ENCODE measurements around the gene B3GNT7. TPM values are rescaled to one million over a fixed set of nuclear protein-coding genes. Genes with fewer than 3 reads are reported as not detected.
A peak's percentile ranks its signal among the peaks of the same experiment; 100 is the strongest.

B3GNT7 gene, protein sequence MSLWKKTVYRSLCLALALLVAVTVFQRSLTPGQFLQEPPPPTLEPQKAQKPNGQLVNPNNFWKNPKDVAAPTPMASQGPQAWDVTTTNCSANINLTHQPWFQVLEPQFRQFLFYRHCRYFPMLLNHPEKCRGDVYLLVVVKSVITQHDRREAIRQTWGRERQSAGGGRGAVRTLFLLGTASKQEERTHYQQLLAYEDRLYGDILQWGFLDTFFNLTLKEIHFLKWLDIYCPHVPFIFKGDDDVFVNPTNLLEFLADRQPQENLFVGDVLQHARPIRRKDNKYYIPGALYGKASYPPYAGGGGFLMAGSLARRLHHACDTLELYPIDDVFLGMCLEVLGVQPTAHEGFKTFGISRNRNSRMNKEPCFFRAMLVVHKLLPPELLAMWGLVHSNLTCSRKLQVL
- total RNA-seq = 1 to 10 TPM; 3.0 to 5.7 (median 3.6) TPM

DNA sequence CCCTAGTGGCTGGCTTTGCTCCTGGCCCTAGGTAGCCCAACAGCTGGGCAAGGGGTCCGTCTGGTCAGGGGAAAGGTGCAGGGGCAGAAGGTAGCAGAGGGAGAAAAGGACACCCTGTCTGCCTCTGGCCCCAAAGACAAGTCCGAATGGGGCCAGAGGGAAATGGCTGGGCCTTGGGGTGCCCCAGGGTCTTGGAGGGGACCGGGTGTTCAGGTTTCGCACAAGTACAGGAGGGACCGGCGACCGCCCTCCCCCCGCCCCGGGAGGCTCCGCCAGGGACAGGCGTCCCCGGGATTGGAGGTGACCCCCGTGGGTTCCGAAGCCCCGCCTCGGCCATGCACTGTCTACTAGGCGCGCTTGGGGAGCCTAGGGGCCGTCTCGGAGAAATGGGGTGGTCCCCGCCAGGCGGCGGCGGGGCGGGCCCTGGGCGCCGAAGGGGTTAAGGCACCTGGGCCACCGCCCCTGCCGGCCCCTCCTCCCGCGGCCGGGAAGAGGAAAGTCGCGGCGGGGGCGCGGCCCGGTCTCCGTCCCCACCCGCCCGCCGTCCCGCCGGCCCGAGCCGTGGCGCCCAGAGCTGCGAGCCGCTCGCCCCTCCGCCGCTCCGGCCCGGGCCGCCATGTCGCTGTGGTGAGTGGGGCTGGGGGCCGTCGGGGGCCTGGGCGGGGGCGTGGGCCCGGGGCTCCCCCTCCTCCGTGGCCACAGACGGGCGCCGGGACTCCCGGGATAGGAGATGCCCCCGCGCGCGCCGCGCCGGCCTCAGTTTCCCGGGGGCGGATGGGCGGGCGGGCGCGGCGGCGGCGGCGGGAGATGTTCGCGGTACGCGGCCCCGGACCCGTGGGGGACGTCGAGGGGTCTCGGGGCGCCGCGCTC lies at the start of gene B3GNT7:
B3GNT7 (plus strand) TSS at position 523 of the 870 bp plus-strand sequence; CDS start at position 617, 94 bp downstream.
- peak; percentile 8 for ATAC-seq
- Histone ChIP-seq H3K4me3 (peak within 1 kb of the TSS; percentile 6 to 57), H3K9me3 (no peaks in the 10 kb centered on the region), H3K27ac (peak within 1 kb of the TSS in 1 of 4 donors; percentile 59), H3K4me1 (peaks cover 0 to 35% (median 3%) of the 10 kb centered on the region in 3 donors), H3K27me3 (peaks cover 49% of the 10 kb centered on the region), H3K36me3 (no peaks in the 10 kb centered on the region)
- TF ChIP-seq, protein P1, sequence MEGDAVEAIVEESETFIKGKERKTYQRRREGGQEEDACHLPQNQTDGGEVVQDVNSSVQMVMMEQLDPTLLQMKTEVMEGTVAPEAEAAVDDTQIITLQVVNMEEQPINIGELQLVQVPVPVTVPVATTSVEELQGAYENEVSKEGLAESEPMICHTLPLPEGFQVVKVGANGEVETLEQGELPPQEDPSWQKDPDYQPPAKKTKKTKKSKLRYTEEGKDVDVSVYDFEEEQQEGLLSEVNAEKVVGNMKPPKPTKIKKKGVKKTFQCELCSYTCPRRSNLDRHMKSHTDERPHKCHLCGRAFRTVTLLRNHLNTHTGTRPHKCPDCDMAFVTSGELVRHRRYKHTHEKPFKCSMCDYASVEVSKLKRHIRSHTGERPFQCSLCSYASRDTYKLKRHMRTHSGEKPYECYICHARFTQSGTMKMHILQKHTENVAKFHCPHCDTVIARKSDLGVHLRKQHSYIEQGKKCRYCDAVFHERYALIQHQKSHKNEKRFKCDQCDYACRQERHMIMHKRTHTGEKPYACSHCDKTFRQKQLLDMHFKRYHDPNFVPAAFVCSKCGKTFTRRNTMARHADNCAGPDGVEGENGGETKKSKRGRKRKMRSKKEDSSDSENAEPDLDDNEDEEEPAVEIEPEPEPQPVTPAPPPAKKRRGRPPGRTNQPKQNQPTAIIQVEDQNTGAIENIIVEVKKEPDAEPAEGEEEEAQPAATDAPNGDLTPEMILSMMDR (IDR thresholded peaks at IDR 0.05) = no peak
- no peak for TF ChIP-seq POLR2A (IDR thresholded peaks at IDR 0.05)
- TF ChIP-seq POLR2AphosphoS5 (IDR thresholded peaks at IDR 0.05) = no peak
- TF ChIP-seq EP300 (IDR thresholded peaks at IDR 0.05) = no peak
- WGBS, 2 donors (ENCODE audit: low coverage in 1 of 2) = no CpG with 5 or more reads among the region's 95 CpGs

DNA sequence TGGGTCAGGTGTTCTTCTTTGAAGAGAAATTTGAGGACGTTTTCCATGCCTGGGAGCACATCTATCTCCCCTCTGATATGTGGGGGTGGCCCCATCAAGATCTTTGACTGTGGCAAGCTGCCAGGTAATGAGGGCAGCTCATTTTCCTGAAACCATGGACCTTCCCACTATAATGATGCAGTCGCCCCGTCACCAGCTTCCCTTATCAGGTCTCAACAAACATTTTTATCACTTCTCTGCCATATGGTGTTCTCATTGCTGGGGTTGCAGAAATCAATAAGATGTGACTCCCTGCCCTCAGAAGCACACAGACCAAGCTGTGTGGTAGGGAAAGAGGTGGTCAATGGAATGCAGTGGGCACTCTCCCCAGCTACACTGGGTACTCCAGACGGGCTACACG lies 48.4 kb upstream of the B3GNT7 start:
- 69 to 81% methylated on average over 2 to 5 of the region's 5 CpGs for WGBS, 2 donors (ENCODE audit: low coverage in 1 of 2)
- H3K4me1 ChIP-seq = peaks cover 0 to 13% (median 0%) of the 10 kb centered on the region in 3 donors
- H3K27ac ChIP-seq = no peak overlapping the region
- H3K27me3 ChIP-seq = no peaks in the 10 kb centered on the region
- no peak overlapping the region for H3K4me3 ChIP-seq
- ATAC-seq = no peak
- H3K36me3 ChIP-seq = peaks cover 0 to 62% of the 10 kb centered on the region in 2 donors
- no peaks in the 10 kb centered on the region for H3K9me3 ChIP-seq
- TF ChIP-seq POLR2AphosphoS5 (IDR thresholded peaks at IDR 0.05) (no peak), POLR2A (IDR thresholded peaks at IDR 0.05) (no peak), EP300 (IDR thresholded peaks at IDR 0.05) (no peak)
- TF ChIP-seq, protein P1 (IDR thresholded peaks at IDR 0.05) = no peak

DNA sequence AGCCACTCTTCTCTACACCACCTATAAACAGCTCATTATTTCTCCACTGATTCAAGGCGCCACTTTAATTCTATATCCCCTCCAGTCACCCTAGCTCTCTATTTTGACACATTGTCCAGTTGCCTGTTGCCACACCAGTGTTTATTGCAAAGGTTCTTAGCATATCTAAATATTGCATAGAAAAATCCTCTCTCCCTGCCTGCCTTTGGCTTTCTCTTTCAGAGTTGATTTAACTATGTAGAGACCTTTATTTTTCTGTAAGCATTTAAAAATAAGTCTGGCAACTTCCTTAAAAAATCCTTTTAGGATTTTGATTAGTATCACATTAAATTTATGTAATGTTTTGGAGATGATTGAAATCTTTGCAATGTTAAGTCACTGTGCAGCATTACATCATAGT lies 47.9 kb upstream of the B3GNT7 start:
- no peak overlapping the region for H3K27ac ChIP-seq
- 85 to 100% methylated on average over 1 of the region's 1 CpG for whole genome bisulfite sequencing, 2 donors (ENCODE audit: low coverage in 1 of 2)
- TF ChIP-seq, protein P1 (IDR thresholded peaks at IDR 0.05) = no peak
- no peak for TF ChIP-seq POLR2AphosphoS5 (IDR thresholded peaks at IDR 0.05)
- no peak for TF ChIP-seq EP300 (IDR thresholded peaks at IDR 0.05)
- no peak for TF ChIP-seq POLR2A (IDR thresholded peaks at IDR 0.05)

DNA sequence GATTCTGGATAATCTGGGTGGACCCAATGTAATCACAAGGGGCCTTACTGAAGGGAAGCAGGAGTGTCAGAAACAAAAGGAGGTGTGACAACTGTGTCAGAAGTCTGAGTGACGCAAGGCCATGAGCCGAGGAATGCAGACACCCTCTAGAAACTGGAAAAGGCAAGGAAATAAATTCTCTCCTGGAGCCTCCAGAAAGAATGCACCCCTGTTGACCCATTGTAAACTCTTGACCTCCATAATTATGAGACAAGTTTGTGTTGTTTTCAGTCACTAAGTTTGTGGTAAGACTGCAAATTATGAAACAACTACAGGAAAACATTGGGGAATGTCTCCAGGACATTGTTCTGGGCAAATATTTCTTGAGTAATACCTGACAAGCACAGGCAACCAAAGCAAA lies 47.3 kb upstream of the B3GNT7 start:
- TF ChIP-seq POLR2AphosphoS5 (IDR thresholded peaks at IDR 0.05) (no peak), EP300 (IDR thresholded peaks at IDR 0.05) (no peak), POLR2A (IDR thresholded peaks at IDR 0.05) (no peak)
- TF ChIP-seq, protein P1 (IDR thresholded peaks at IDR 0.05) = no peak
- Histone ChIP-seq H3K9me3 (no peaks in the 10 kb centered on the region), H3K4me3 (no peak overlapping the region), H3K4me1 (peaks cover 0 to 13% (median 0%) of the 10 kb centered on the region in 3 donors), H3K36me3 (peaks cover 0 to 52% of the 10 kb centered on the region in 2 donors), H3K27ac (no peak overlapping the region), H3K27me3 (no peaks in the 10 kb centered on the region)
- no peak for ATAC-seq
- WGBS, 2 donors (ENCODE audit: low coverage in 1 of 2) = 70 to 83% methylated on average over 2 of the region's 2 CpGs

More for the DNA sequence above, 47.9 kb upstream of the B3GNT7 start:
- Histone ChIP-seq H3K27me3 (no peaks in the 10 kb centered on the region), H3K4me3 (no peak overlapping the region), H3K9me3 (no peaks in the 10 kb centered on the region), H3K4me1 (peaks cover 0 to 13% (median 0%) of the 10 kb centered on the region in 3 donors), H3K36me3 (peaks cover 0 to 57% of the 10 kb centered on the region in 2 donors)
- ATAC-seq = no peak
